HepG2 (cell line): Measurements from ENCODE around the gene PAPOLA. TPM values are rescaled to one million over a fixed set of nuclear protein-coding genes. Genes with fewer than 3 reads are reported as not detected.

Experiments used
- ARID4A ChIP-seq: sonication (generic); formaldehyde crosslinking; IDR thresholded peaks from 2 replicates; pipeline ENCODE4 v1.5.0; 2020; ENCODE audit warnings: mild to moderate bottlenecking, missing genetic modification reagents, borderline replicate concordance
- CERS6 ChIP-seq: sonication (generic); formaldehyde crosslinking; IDR thresholded peaks from 2 replicates; pipeline ENCODE4 v1.5.0; 2020; ENCODE audit warnings: missing genetic modification reagents
- ELF3 ChIP-seq: IDR thresholded peaks from 2 replicates; pipeline ENCODE4 v1.6.1; 2016; ENCODE audit warnings: missing genetic modification reagents, missing compliant biosample characterization
- ETS1 ChIP-seq: sonication (generic); formaldehyde crosslinking; IDR thresholded peaks from 2 replicates; pipeline ENCODE4 v1.4.0; 2020; ENCODE audit warnings: missing genetic modification reagents
- HDAC2 ChIP-seq: sonication (generic); formaldehyde crosslinking; IDR thresholded peaks from 2 replicates; pipeline ENCODE4 v1.4.0; 2020; ENCODE audit warnings: missing genetic modification reagents
- KAT8 ChIP-seq: IDR thresholded peaks from 2 replicates; pipeline ENCODE4 v1.6.1; 2016; ENCODE audit warnings: missing genetic modification reagents, missing compliant biosample characterization
- MNT ChIP-seq: fragments of 450-650 bp; IDR thresholded peaks from 2 replicates; pipeline ENCODE4 v1.6.1; 2016
- NAIF1 ChIP-seq: sonication (generic); formaldehyde crosslinking; IDR thresholded peaks from 2 replicates; pipeline ENCODE4 v1.5.0; 2020; ENCODE audit warnings: mild to moderate bottlenecking, missing genetic modification reagents, borderline replicate concordance
- NFATC3 ChIP-seq: sonication (generic); formaldehyde crosslinking; IDR thresholded peaks from 2 replicates; pipeline ENCODE4 v1.5.1; 2020; ENCODE audit warnings: mild to moderate bottlenecking, missing genetic modification reagents
- NPAS2 ChIP-seq: sonication (generic); formaldehyde crosslinking; IDR thresholded peaks from 2 replicates; pipeline ENCODE4 v1.8.0; 2022; ENCODE audit warnings: mild to moderate bottlenecking, missing genetic modification reagents, borderline replicate concordance
- SCMH1 ChIP-seq: sonication (generic); formaldehyde crosslinking; IDR thresholded peaks from 2 replicates; pipeline ENCODE4 v1.9.0; 2021; ENCODE audit warnings: missing genetic modification reagents, mild to moderate bottlenecking, borderline replicate concordance
- THAP9 ChIP-seq: sonication (generic); formaldehyde crosslinking; IDR thresholded peaks from 2 replicates; pipeline ENCODE4; 2020; ENCODE audit warnings: missing genetic modification reagents, mild to moderate bottlenecking, borderline replicate concordance
- ZKSCAN8 ChIP-seq: IDR thresholded peaks from 2 replicates; pipeline ENCODE4 v1.6.1; 2016; ENCODE audit warnings: borderline replicate concordance, missing genetic modification reagents, missing compliant biosample characterization
- ZNF207 ChIP-seq: fragments of 450-650 bp; IDR thresholded peaks from 2 replicates; pipeline ENCODE4 v1.6.1; 2016; ENCODE audit warnings: antibody characterized with exemption, borderline replicate concordance
- ZNF572 ChIP-seq: sonication (generic); formaldehyde crosslinking; IDR thresholded peaks from 2 replicates; pipeline ENCODE4 v1.5.1; 2020; ENCODE audit warnings: mild to moderate bottlenecking, missing genetic modification reagents
- ZNF589 ChIP-seq: sonication (generic); formaldehyde crosslinking; conservative IDR thresholded peaks from 2 replicates; pipeline ENCODE4 v1.8.0; 2022; ENCODE audit warnings: mild to moderate bottlenecking, moderate library complexity, missing genetic modification reagents
- ZSCAN20 ChIP-seq: sonication (generic); formaldehyde crosslinking; IDR thresholded peaks from 2 replicates; pipeline ENCODE4 v1.4.0; 2020; ENCODE audit warnings: missing genetic modification reagents, mild to moderate bottlenecking, borderline replicate concordance
- polyA plus RNA-seq, 8 experiments: library from polyadenylated mRNA; depleted of rRNA in 3 of 8; stranded (reverse) in 7 of 8; unstranded in 1 of 8; fragments of >200 nt; fragmentation: Illumina TruSeq in 4 of 8; extraction: Trizol in 4 of 8; gene quantifications; 2 replicates each; pipeline versions ENCODE4 v1.2.1 to v1.2.3, GENCODE V29; 2011 to 2016; ENCODE audit warnings: low read depth in 4 of 8, missing spikeins in 1 of 8, mixed read lengths in 1 of 8; ENCODE audit not compliant: insufficient read depth in 1 of 8
- total RNA-seq, 5 experiments: library from RNA; depleted of rRNA; stranded (reverse); fragments of >200 nt; fragmentation: Illumina TruSeq; extraction: Trizol; gene quantifications; 2 replicates each; pipeline ENCODE4 v1.2.3, GENCODE V29; 2016; ENCODE audit warnings: low read depth in 1 of 5

The PAPOLA gene
- total and polyA plus RNA-seq, 2 of the 13 experiments (the other 11 are each of a cell fraction or from before 2014, with no cell fraction given) = 103 to 151 TPM

- TF ChIP-seq ZKSCAN8 = peak; percentile 25; the same call in 1 of the 2 replicates
- peak; percentile 88 for TF ChIP-seq ARID4A
- no peak for TF ChIP-seq ZNF207
- TF ChIP-seq NFATC3 (CRISPR knock-in tag) = 0 out of 2 replicates have a peak, but pooled peaks have one; percentile 44
- peak; percentile 16; the same call in 1 of the 2 replicates for TF ChIP-seq ZSCAN20 (CRISPR knock-in tag)
- 0 out of 2 replicates have a peak, but pooled peaks have one; percentile 16 for TF ChIP-seq MNT
- peak; percentile 91 for TF ChIP-seq NAIF1 (CRISPR knock-in tag)
- TF ChIP-seq HDAC2 (CRISPR knock-in tag) = peak; percentile 74
- TF ChIP-seq ELF3 (CRISPR knock-in tag) = peak; percentile 72; the same call in 1 of the 2 replicates
- TF ChIP-seq ETS1 (CRISPR knock-in tag) = no peak
- no peak for TF ChIP-seq NPAS2
- peak; percentile 70; the same call in 1 of the 2 replicates for TF ChIP-seq ZNF572 (CRISPR knock-in tag)
- TF ChIP-seq THAP9 (CRISPR knock-in tag) = peak; percentile 98
- no peak for TF ChIP-seq SCMH1
- TF ChIP-seq KAT8 = peak; percentile 83
- 0 out of 2 replicates have a peak, but pooled peaks have one; percentile 38 for TF ChIP-seq ZNF589 (CRISPR knock-in tag)
- no peak for TF ChIP-seq CERS6 (CRISPR knock-in tag)
Measured at GRCh38 chr14:96501740-96502620, at the start of gene PAPOLA (continued).
